ENCODE measurements around the gene CUL1. TPM values are rescaled to one million over a fixed set of nuclear protein-coding genes. Genes with fewer than 3 reads are reported as not detected.

The CUL1 gene
- total RNA-seq, 2 donors from 2014 or later: 47.0 to 60.0 TPM

- H3K27ac ChIP-seq: no peak overlapping the region
- ATAC-seq (ENCODE audit: insufficient number of reproducible peaks, low FRiP score, low read depth) (no peak), DNase-seq (ENCODE audit: low spot score) (no peak)
- H3K4me1 ChIP-seq (ENCODE audit: control insufficient read depth in 1 of 2, low read depth in 2 of 2): no peaks in the 10 kb centered on the region
- no peaks in the 10 kb centered on the region for H3K9me3 ChIP-seq
- TF ChIP-seq CTCF (IDR thresholded peaks at IDR 0.05): no peak
- no peak overlapping the region for H3K4me3 ChIP-seq
- H3K27me3 ChIP-seq (replicated peaks; ENCODE audit: insufficient read depth): no peaks in the 10 kb centered on the region
- H3K36me3 ChIP-seq: peaks cover 38% of the 10 kb centered on the region
Observed at GRCh38 chr7:148770004-148770403, 71.3 kb downstream of the CUL1 start.

- no peak overlapping the region for H3K27ac ChIP-seq
- H3K9me3 ChIP-seq: no peaks in the 10 kb centered on the region
- H3K4me3 ChIP-seq: no peak overlapping the region
- TF ChIP-seq CTCF (IDR thresholded peaks at IDR 0.05): no peak
- DNase-seq (ENCODE audit: low spot score): no peak
- H3K36me3 ChIP-seq: peaks cover 32% of the 10 kb centered on the region
- H3K4me1 ChIP-seq (ENCODE audit: control insufficient read depth in 1 of 2, low read depth in 2 of 2): no peaks in the 10 kb centered on the region
- H3K27me3 ChIP-seq (replicated peaks; ENCODE audit: insufficient read depth): no peaks in the 10 kb centered on the region
- no peak for ATAC-seq (ENCODE audit: insufficient number of reproducible peaks, low FRiP score, low read depth)
Observed at GRCh38 chr7:148772297-148773089, 73.8 kb downstream of the CUL1 start.

GRCh38 chr7:148773334-148773733, 74.6 kb downstream of the CUL1 start:
- Histone ChIP-seq H3K36me3 (peaks cover 27% of the 10 kb centered on the region), H3K9me3 (no peaks in the 10 kb centered on the region), H3K4me1 (ENCODE audit: control insufficient read depth in 1 of 2, low read depth in 2 of 2) (no peaks in the 10 kb centered on the region), H3K4me3 (no peak overlapping the region), H3K27ac (no peak overlapping the region), H3K27me3 (replicated peaks; ENCODE audit: insufficient read depth) (no peaks in the 10 kb centered on the region)
- TF ChIP-seq CTCF (IDR thresholded peaks at IDR 0.05): no peak
- no peak for ATAC-seq (ENCODE audit: insufficient number of reproducible peaks, low FRiP score, low read depth)
- no peak for DNase-seq (ENCODE audit: low spot score)

GRCh38 chr7:148774471-148774870, 75.8 kb downstream of the CUL1 start:
- Histone ChIP-seq H3K27me3 (replicated peaks; ENCODE audit: insufficient read depth) (no peaks in the 10 kb centered on the region), H3K27ac (no peak overlapping the region), H3K36me3 (peaks cover 23% of the 10 kb centered on the region), H3K4me1 (ENCODE audit: control insufficient read depth in 1 of 2, low read depth in 2 of 2) (no peaks in the 10 kb centered on the region), H3K4me3 (no peak overlapping the region), H3K9me3 (no peaks in the 10 kb centered on the region)
- ATAC-seq (ENCODE audit: insufficient number of reproducible peaks, low FRiP score, low read depth) (no peak), DNase-seq (ENCODE audit: low spot score) (no peak)
- TF ChIP-seq CTCF (IDR thresholded peaks at IDR 0.05): no peak

- Histone ChIP-seq H3K36me3 (peaks cover 16% of the 10 kb centered on the region), H3K9me3 (no peaks in the 10 kb centered on the region), H3K27me3 (replicated peaks; ENCODE audit: insufficient read depth) (no peaks in the 10 kb centered on the region), H3K4me3 (no peak overlapping the region), H3K4me1 (ENCODE audit: control insufficient read depth in 1 of 2, low read depth in 2 of 2) (no peaks in the 10 kb centered on the region), H3K27ac (no peak overlapping the region)
- DNase-seq (ENCODE audit: low spot score) (no peak), ATAC-seq (ENCODE audit: insufficient number of reproducible peaks, low FRiP score, low read depth) (no peak)
- TF ChIP-seq CTCF (IDR thresholded peaks at IDR 0.05): no peak
Observed at GRCh38 chr7:148782757-148783456, 84.2 kb downstream of the CUL1 start.
